ENCODE data around the gene PLXND1.

DNA sequence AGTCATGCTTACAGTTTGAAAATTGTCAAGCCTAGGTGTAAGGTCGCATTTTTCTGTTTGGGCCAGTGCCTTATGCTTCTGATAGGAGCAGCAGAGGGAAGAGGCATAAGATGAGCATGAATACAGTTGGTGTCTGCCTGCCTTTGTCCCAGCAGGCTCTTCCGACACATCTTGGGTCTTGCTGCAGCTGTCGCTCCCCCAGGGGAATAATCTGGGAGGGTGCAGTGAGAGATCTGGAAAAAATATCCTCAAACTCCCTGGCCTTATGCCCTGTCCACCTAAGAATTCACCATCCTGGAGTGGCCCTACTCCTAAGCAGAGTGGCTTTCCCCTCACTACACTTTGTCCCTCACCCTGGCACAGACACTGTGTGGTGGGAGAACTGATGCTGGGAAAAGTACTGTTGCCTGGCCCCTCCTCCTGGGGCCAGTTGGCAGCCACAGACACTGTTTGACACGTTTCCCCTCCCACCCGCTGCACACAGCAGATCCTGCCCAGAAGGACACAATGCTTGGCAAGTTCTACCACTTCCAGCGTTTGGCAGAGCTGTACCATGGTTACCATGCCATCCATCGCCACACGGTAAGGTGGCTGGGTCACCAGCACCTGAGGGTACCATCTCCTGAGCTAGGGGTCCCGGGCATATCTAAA is 99.2 kb downstream of the PLXND1 start:
- TF ChIP-seq, protein P1, sequence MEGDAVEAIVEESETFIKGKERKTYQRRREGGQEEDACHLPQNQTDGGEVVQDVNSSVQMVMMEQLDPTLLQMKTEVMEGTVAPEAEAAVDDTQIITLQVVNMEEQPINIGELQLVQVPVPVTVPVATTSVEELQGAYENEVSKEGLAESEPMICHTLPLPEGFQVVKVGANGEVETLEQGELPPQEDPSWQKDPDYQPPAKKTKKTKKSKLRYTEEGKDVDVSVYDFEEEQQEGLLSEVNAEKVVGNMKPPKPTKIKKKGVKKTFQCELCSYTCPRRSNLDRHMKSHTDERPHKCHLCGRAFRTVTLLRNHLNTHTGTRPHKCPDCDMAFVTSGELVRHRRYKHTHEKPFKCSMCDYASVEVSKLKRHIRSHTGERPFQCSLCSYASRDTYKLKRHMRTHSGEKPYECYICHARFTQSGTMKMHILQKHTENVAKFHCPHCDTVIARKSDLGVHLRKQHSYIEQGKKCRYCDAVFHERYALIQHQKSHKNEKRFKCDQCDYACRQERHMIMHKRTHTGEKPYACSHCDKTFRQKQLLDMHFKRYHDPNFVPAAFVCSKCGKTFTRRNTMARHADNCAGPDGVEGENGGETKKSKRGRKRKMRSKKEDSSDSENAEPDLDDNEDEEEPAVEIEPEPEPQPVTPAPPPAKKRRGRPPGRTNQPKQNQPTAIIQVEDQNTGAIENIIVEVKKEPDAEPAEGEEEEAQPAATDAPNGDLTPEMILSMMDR (IDR thresholded peaks at IDR 0.05): no peak
- no peak for TF ChIP-seq POLR2A (IDR thresholded peaks at IDR 0.05)
